Testis (tissue), 3 donors: ENCODE data around the gene THSD4. TPM values are rescaled to one million over a fixed set of nuclear protein-coding genes. Genes with fewer than 3 reads are reported as not detected.

ENCODE experiments used
- DNase-seq: peaks from one replicate; pipeline ENCODE4 v3.0.0-alpha.2; 2019
- H3K27ac ChIP-seq, 2 donors: fragments of 200-600 bp; sonication (generic); one replicate each; pipeline ENCODE4 v1.5.1; 2019
- H3K27me3 ChIP-seq: fragments of 200-600 bp; sonication (generic); one replicate; pipeline ENCODE4 v1.5.1; 2019
- H3K36me3 ChIP-seq: fragments of 200-600 bp; sonication (generic); one replicate; pipeline ENCODE4 v1.5.1; 2017; ENCODE audit warnings: low read depth; ENCODE audit errors: missing control alignments
- H3K4me1 ChIP-seq: fragments of 200-600 bp; sonication (generic); one replicate; pipeline ENCODE4 v1.5.1; 2019
- H3K4me3 ChIP-seq, 2 donors: fragments of 200-600 bp; sonication (generic); one replicate each; pipeline ENCODE4 v1.5.1; 2017 to 2019
- H3K9me3 ChIP-seq: fragments of 200-600 bp; sonication (generic); one replicate; pipeline ENCODE4 v1.5.1; 2017
- CTCF ChIP-seq, 3 experiments: fragments of 450-650 bp in 2 of 3; fragments of 200-600 bp in 1 of 3; sonication (generic) in 1 of 3; IDR thresholded peaks; one replicate each; pipeline ENCODE4 v1.5.1; 2016 to 2019; ENCODE audit warnings: antibody characterized with exemption in 3 of 3, mild to moderate bottlenecking in 2 of 3, moderate library complexity in 1 of 3
- POLR2A ChIP-seq: fragments of 450-650 bp; IDR thresholded peaks from one replicate; pipeline ENCODE4 v1.6.1; 2017; ENCODE audit warnings: antibody characterized with exemption, mild to moderate bottlenecking, moderate library complexity
- whole genome bisulfite sequencing, 2 donors: methylation state at CpG; one replicate each; pipeline ENCODE4 v1.1.5; 2018; 5-methylcytosine and 5-hydroxymethylcytosine counted together
- intact Hi-C: fragments of 100-400 bp; cut with DNase I; formaldehyde crosslinking; loops from one replicate; pipeline ENCODE4 v1.15.1; 2023; ENCODE audit warnings: low total_unique reads
- polyA plus RNA-seq: library from polyadenylated mRNA; stranded (reverse); fragments of 350-450 nt; fragmentation: Illumina TruSeq; extraction: RNeasy Lipid Tissue Mini Kit (QIAGEN cat#74804); gene quantifications from one replicate; pipeline ENCODE4 v1.2.3, GENCODE V29; 2014; ENCODE audit warnings: low read depth, low replicate concordance; ENCODE audit not compliant: insufficient read depth
- total RNA-seq, 2 donors: library from RNA; depleted of rRNA; stranded (reverse); fragments of >200 nt; gene quantifications; one replicate each; pipeline ENCODE4 v1.2.3, GENCODE V29; 2016

THSD4 gene
- total and polyA plus RNA-seq, 3 donors from 2014 or later: 14.3 to 21.5 (median 18.2) TPM

DNA sequence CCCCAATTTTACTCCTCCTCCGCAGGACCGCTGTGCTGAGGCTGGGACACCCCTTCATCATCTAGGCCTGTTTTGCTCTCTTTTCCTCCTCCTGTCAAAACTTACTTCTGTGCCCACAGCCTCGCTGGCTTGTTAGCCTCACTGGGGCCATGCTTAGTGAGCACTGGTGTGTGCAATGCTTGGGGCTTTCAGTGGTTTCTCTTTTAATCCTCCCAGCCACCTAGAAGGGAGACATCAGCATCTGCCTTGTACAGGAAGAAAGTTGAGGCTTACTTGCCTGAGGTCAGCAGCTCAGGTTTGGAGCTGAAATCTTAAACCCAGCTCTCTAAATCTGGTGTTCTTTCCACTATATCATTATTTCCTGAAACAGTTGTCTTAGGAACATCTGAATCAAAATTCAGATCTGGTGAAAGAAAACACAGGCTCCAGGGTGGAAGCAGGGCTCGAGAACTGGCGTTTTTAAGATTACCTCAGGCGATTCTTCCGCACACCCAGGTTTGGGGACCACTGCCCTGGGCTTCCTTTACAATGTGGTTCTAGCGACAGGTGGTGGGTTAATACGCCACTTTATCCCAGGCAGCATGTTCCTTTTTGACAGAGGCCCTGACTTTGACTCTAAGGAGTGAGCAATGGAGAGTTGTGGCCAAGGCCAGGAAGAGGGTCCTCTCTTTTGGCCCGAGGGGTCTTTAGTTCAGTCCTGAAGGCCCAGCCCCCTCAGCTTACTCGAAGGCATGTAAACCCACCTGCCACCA, 3.8 kb downstream of the THSD4 start:
- Histone ChIP-seq H3K36me3 (no peaks in the 10 kb centered on the region), H3K27me3 (no peaks in the 10 kb centered on the region), H3K4me3 (no peak overlapping the region), H3K4me1 (peaks cover 4% of the 10 kb centered on the region), H3K9me3 (no peaks in the 10 kb centered on the region), H3K27ac (no peak overlapping the region)
- intact Hi-C loops: loop anchor here (10.0 kb wide), 1 partner anchor 326 kb away; no protein-coding TSS in a partner anchor
- WGBS, 2 donors: 92 to 96% methylated on average over 11 of the region's 11 CpGs
- TF ChIP-seq CTCF (IDR thresholded peaks at IDR 0.05) (no peak), POLR2A (no peak)
- DNase-seq: no peak

DNA sequence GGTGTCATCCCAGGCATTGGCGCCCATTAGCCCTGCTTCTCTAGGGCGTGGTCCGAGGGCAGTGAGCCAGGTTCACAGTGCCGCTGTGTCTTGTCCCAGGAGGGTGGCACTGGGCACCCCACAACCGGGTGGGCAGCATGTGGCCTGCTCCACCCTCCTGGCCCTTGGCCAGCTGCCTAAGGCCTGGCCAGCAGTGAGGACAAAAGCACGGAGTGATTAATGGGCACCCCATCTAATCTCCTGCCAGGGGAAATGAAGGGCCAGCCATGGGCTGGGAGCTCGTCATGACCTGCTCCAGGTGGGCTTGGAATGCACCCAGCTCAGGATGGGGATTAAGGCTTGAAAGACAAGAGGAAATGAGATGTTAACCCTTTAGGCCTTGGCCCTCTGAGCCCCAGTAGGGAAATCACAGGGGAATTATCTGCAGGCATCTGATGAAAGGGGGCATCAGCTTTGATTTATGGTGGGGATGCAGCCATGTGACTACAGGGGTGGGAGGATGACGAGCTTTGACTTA, 5.2 kb downstream of the THSD4 start:
- no peaks in the 10 kb centered on the region for H3K9me3 ChIP-seq
- H3K27me3 ChIP-seq: no peaks in the 10 kb centered on the region
- TF ChIP-seq CTCF (IDR thresholded peaks at IDR 0.05): no peak
- intact Hi-C loops: no loop called here
- H3K4me1 ChIP-seq: peaks cover 4% of the 10 kb centered on the region
- no peak for DNase-seq
- H3K4me3 ChIP-seq: no peak overlapping the region
- no peak overlapping the region for H3K27ac ChIP-seq
- 84 to 85% methylated on average over 8 of the region's 8 CpGs for WGBS, 2 donors
- no peaks in the 10 kb centered on the region for H3K36me3 ChIP-seq

DNA sequence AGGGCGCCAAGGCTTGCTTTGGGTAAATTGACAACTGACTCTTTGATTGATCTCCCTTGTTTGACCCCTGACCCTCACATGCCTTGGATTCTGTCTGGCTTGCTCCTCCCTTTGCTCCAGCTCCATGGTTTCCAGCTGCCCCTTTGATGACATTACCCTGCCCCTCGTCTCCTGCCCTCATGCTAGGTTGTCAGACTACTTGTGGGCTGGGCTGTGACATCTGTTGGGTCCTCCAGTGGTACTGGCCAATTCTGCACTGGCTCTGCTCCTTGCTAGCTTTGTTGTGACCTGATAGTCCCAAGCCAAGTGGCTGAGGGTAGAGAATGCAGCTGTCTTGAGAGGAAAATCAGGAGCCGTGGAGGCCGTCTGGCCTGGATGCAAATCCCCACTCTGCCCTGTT, 6.2 kb downstream of the THSD4 start:
- H3K27me3 ChIP-seq: no peaks in the 10 kb centered on the region
- intact Hi-C loops: no loop called here
- WGBS, 2 donors: 81 to 91% methylated on average over 3 of the region's 4 CpGs
- H3K4me3 ChIP-seq: no peak overlapping the region
- no peaks in the 10 kb centered on the region for H3K9me3 ChIP-seq
- no peak for DNase-seq
- H3K27ac ChIP-seq: no peak overlapping the region
- no peaks in the 10 kb centered on the region for H3K4me1 ChIP-seq
- H3K36me3 ChIP-seq: no peaks in the 10 kb centered on the region
- TF ChIP-seq POLR2A (no peak), CTCF (IDR thresholded peaks at IDR 0.05) (no peak)

- DNase-seq: peak; percentile 24
- 29 to 49% methylated on average over 8 of the region's 8 CpGs for WGBS, 2 donors
- peak overlapping the region; percentile 1 to 70 for H3K27ac ChIP-seq
- no peak overlapping the region for H3K4me3 ChIP-seq
- TF ChIP-seq CTCF (IDR thresholded peaks at IDR 0.05) (no peak), POLR2A (no peak)
- no peaks in the 10 kb centered on the region for H3K4me1 ChIP-seq
- no peaks in the 10 kb centered on the region for H3K9me3 ChIP-seq
- no peaks in the 10 kb centered on the region for H3K36me3 ChIP-seq
- no peaks in the 10 kb centered on the region for H3K27me3 ChIP-seq
- intact Hi-C loops: no loop called here
Measured at GRCh38 chr15:71124937-71125790, 9.9 kb downstream of the THSD4 start.
